Measurements from ENCODE around the gene OPCML. TPM values are rescaled to one million over a fixed set of nuclear protein-coding genes. Genes with fewer than 3 reads are reported as not detected.

Gene OPCML
- total and polyA plus RNA-seq, 2 of the 13 experiments (the other 11 are each of a cell fraction or from before 2014, with no cell fraction given), result not detected

- intact Hi-C loops (cut with micrococcal nuclease; ENCODE audit: unreplicated experiment) (no loop called here), in situ Hi-C loops (cut with HindIII; ENCODE audit: extremely low pct_ligation_motif_present, low pct_unique_long_range_greater_than_20kb) (no loop called here)
- ChIA-PET POLR2A (no interaction called here), CTCF (ENCODE audit: low intra/inter-chr PET ratio, low total read pairs) (no interaction called here)
- no peak for DNase-seq (ENCODE audit: low spot score)
- H3K4me2 ChIP-seq (ENCODE audit: low read depth, low read length), result no peak overlapping the region
- no peak for FAIRE-seq
- 42% methylated on average over 6 of the region's 6 CpGs for WGBS (ENCODE audit: low lambda C conversion rate)
- TF ChIP-seq SMC3 (IDR thresholded peaks at IDR 0.05; ENCODE audit: low read length), result no peak
- TF ChIP-seq SSRP1 (CRISPR knock-in tag; IDR thresholded peaks at IDR 0.05), result no peak
- TF ChIP-seq MYC (CRISPR knock-in tag; IDR thresholded peaks at IDR 0.05; ENCODE audit: borderline replicate concordance), result no peak
- no peak for TF ChIP-seq ZNF629 (CRISPR knock-in tag; conservative IDR thresholded peaks at IDR 0.05)
- H2AFZ ChIP-seq (ENCODE audit: low read length), result no peak overlapping the region
- H3K79me2 ChIP-seq (ENCODE audit: insufficient read depth, low read length), result no peaks in the 10 kb centered on the region
- H3K27ac ChIP-seq (ENCODE audit: extremely low read length, insufficient read depth, low read length), result no peak overlapping the region
- H3K27me3 ChIP-seq (ENCODE audit: control insufficient read depth in 1 of 2, insufficient read depth in 2 of 2, low read length in 2 of 2), result no peaks in the 10 kb centered on the region
- H4K20me1 ChIP-seq (ENCODE audit: insufficient read depth, low read length), result no peaks in the 10 kb centered on the region
- H3K9ac ChIP-seq (ENCODE audit: insufficient read depth, low read depth, low read length), result no peak overlapping the region
- H3K4me1 ChIP-seq (ENCODE audit: insufficient read depth, low read length), result no peaks in the 10 kb centered on the region
- no peak overlapping the region for H3K4me3 ChIP-seq (replicated peaks in 1 of 3; ENCODE audit: insufficient read depth in 1 of 3, low read depth in 2 of 3, low read length in 3 of 3)
- BruUV-seq (replicated peaks), result no TSS peak
- no peaks in the 10 kb centered on the region for H3K36me3 ChIP-seq (replicated peaks in 1 of 2; ENCODE audit: control insufficient read depth in 1 of 2, insufficient read depth in 2 of 2, low read length in 2 of 2)
- no peaks in the 10 kb centered on the region; the same call in 1 of the 2 replicates for H3K9me3 ChIP-seq (ENCODE audit: low read length)
- ATAC-seq, result no peak
These were observed 48.8 kb upstream of the OPCML start for GRCh38 chr11:133581091-133581490.

DNA sequence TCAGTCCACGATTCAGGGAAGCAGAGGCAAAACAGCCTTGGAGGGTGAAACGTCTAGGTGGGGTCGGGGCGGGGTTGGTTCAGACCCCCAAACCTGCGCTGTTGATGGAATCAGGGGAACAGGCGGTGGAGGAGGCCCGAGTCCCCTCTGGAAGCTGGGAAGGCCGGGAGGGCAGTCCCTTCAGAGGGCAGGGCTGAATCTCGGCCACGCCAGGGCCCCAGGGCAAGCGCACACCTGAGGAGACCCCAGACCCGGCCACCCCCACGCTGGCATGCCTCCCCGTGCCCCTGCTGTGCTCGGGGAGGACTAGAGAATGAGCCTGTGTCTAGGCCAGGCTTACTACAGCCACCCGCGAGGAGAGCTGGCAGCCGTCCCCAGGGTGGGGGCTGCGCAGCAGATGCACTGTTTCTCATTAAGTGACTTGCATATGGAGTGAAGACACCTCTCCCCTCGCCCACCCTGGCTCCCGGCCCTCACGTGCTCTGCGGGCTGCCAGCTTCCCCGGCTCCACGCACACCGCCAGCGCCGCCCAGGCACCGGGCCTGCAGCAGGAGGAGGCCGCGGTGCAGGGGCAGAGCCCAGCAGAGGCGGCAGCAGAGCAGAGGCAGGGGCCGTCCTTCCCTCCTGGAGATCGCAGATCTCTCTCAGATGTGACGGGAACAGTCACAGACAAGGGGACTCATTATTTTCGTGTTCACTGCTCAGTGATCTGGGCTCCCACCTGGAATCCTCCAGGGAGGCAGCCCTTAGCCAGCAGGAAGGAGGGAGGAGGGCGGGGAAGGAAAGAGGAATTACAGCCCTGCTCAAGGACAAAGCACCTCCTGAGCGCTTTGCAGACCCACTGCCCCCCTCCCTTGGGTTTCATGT is 47.1 kb upstream of the OPCML start:
- Histone ChIP-seq H3K4me2 (ENCODE audit: low read depth, low read length) (no peak overlapping the region), H3K79me2 (ENCODE audit: insufficient read depth, low read length) (no peaks in the 10 kb centered on the region), H3K9ac (ENCODE audit: insufficient read depth, low read depth, low read length) (no peak overlapping the region), H3K4me1 (ENCODE audit: insufficient read depth, low read length) (no peaks in the 10 kb centered on the region), H3K4me3 (replicated peaks in 1 of 3; ENCODE audit: insufficient read depth in 1 of 3, low read depth in 2 of 3, low read length in 3 of 3) (no peak overlapping the region), H3K27ac (ENCODE audit: extremely low read length, insufficient read depth, low read length) (no peak overlapping the region), H3K9me3 (ENCODE audit: low read length) (no peaks in the 10 kb centered on the region), H2AFZ (ENCODE audit: low read length) (no peak overlapping the region), H4K20me1 (ENCODE audit: insufficient read depth, low read length) (no peaks in the 10 kb centered on the region), H3K36me3 (replicated peaks in 1 of 2; ENCODE audit: control insufficient read depth in 1 of 2, insufficient read depth in 2 of 2, low read length in 2 of 2) (no peaks in the 10 kb centered on the region), H3K27me3 (ENCODE audit: control insufficient read depth in 1 of 2, insufficient read depth in 2 of 2, low read length in 2 of 2) (no peaks in the 10 kb centered on the region)
- WGBS (ENCODE audit: low lambda C conversion rate), result 36% methylated on average over 21 of the region's 38 CpGs
- DNase-seq (ENCODE audit: low spot score) (no peak), FAIRE-seq (no peak), ATAC-seq (no peak)
- in situ Hi-C loops (cut with HindIII; ENCODE audit: extremely low pct_ligation_motif_present, low pct_unique_long_range_greater_than_20kb), result no loop called here
- intact Hi-C loops (cut with micrococcal nuclease; ENCODE audit: unreplicated experiment), result no loop called here
- no TSS peak for BruUV-seq (replicated peaks)
- TF ChIP-seq TARDBP (CRISPR knock-in tag; IDR thresholded peaks at IDR 0.05), result no peak
- TF ChIP-seq ZNF549 (CRISPR knock-in tag; IDR thresholded peaks at IDR 0.05), result no peak
- ChIA-PET POLR2A (no interaction called here), CTCF (ENCODE audit: low intra/inter-chr PET ratio, low total read pairs) (no interaction called here)

Data from HepG2 (cell line).